Liver (tissue), 9 donors: ENCODE measurements around the gene SLC5A6. TPM values are rescaled to one million over a fixed set of nuclear protein-coding genes. Genes with fewer than 3 reads are reported as not detected.
A peak's percentile ranks its signal among the peaks of the same experiment; 100 is the strongest.

ENCODE experiments used
- DNase-seq: peaks from one replicate; pipeline ENCODE4 v3.0.0-alpha.2; 2017; ENCODE audit warnings: low spot score
- H3K27ac ChIP-seq, 2 donors: one replicate each; pipeline ENCODE4 v1.7.0; 2013; ENCODE audit warnings: inconsistent platforms in 2 of 2, low read length in 2 of 2, control low read depth in 1 of 2, low read depth in 1 of 2, mild to moderate bottlenecking in 1 of 2
- H3K27me3 ChIP-seq, 4 donors: one replicate each; pipeline versions ENCODE4 v1.6.1 to v1.7.0; 2013; ENCODE audit warnings: low read length in 3 of 4, inconsistent platforms in 1 of 4, mild to moderate bottlenecking in 1 of 4, moderate library complexity in 1 of 4; ENCODE audit not compliant: control insufficient read depth in 4 of 4, insufficient read depth in 4 of 4
- H3K36me3 ChIP-seq, 4 donors: one replicate each; pipeline versions ENCODE4 v1.6.1 to v1.7.0; 2013; ENCODE audit warnings: low read length in 3 of 4, mild to moderate bottlenecking in 3 of 4, low read depth in 1 of 4, moderate library complexity in 1 of 4; ENCODE audit not compliant: control insufficient read depth in 4 of 4, insufficient read depth in 3 of 4
- H3K4me1 ChIP-seq, 4 donors: one replicate each; pipeline versions ENCODE4 v1.6.1 to v1.7.0; 2013; ENCODE audit warnings: low read length in 3 of 4, mild to moderate bottlenecking in 3 of 4, moderate library complexity in 1 of 4; ENCODE audit not compliant: control insufficient read depth in 4 of 4, insufficient read depth in 4 of 4
- H3K4me3 ChIP-seq, 3 donors: one replicate each; pipeline versions ENCODE4 v1.6.1 to v1.7.0; 2013; ENCODE audit warnings: low read length in 3 of 3, control low read depth in 1 of 3, low read depth in 1 of 3, mild to moderate bottlenecking in 1 of 3
- H3K9ac ChIP-seq, 2 donors: one replicate each; pipeline ENCODE4 v1.7.0; 2013; ENCODE audit warnings: low read length in 2 of 2, mild to moderate bottlenecking in 2 of 2, moderate library complexity in 2 of 2, control low read depth in 1 of 2, low read depth in 1 of 2
- H3K9me3 ChIP-seq, 4 donors: one replicate each; pipeline versions ENCODE4 v1.6.1 to v1.7.0; 2013; ENCODE audit warnings: low read length in 3 of 4; ENCODE audit not compliant: control insufficient read depth in 4 of 4
- CTCF ChIP-seq: fragments of 150-350 bp; IDR thresholded peaks from 2 replicates; pipeline ENCODE4 v1.5.1; 2017; ENCODE audit warnings: improper control_type of control experiment, low read depth, low read length; ENCODE audit not compliant: missing input control
- EGR1 ChIP-seq, 2 donors: IDR thresholded peaks; 2 replicates each; pipeline ENCODE4 v1.6.1; 2016 to 2018; ENCODE audit warnings: antibody characterized with exemption in 2 of 2, low read depth in 2 of 2
- GABPA ChIP-seq, 2 donors: IDR thresholded peaks in 1 of 2; conservative IDR thresholded peaks in 1 of 2; 2 replicates each; pipeline ENCODE4 v1.6.1; 2016; ENCODE audit warnings: antibody characterized with exemption in 2 of 2, mild to moderate bottlenecking in 1 of 2, moderate library complexity in 1 of 2
- HNF4A ChIP-seq, 2 donors: conservative IDR thresholded peaks; 2 replicates each; pipeline ENCODE4 v1.6.1; 2016; ENCODE audit warnings: antibody characterized with exemption in 2 of 2, mild to moderate bottlenecking in 2 of 2
- HNF4G ChIP-seq: IDR thresholded peaks from 2 replicates; pipeline ENCODE4 v1.6.1; 2016; ENCODE audit warnings: antibody characterized with exemption
- JUND ChIP-seq, 2 donors: IDR thresholded peaks; 2 replicates each; pipeline ENCODE4 v1.6.1; 2016; ENCODE audit warnings: antibody characterized with exemption in 2 of 2
- NR2F2 ChIP-seq: IDR thresholded peaks from 2 replicates; pipeline ENCODE4 v1.6.1; 2016; ENCODE audit warnings: antibody characterized with exemption
- RAD21 ChIP-seq, 2 donors: IDR thresholded peaks; 2 replicates each; pipeline ENCODE4 v1.6.1; 2016; ENCODE audit warnings: antibody characterized with exemption in 2 of 2, mild to moderate bottlenecking in 2 of 2
- REST ChIP-seq: IDR thresholded peaks from 2 replicates; pipeline ENCODE4 v1.6.1; 2016; ENCODE audit warnings: antibody characterized with exemption, mild to moderate bottlenecking
- RXRA ChIP-seq, 2 donors: IDR thresholded peaks; 2 replicates each; pipeline ENCODE4 v1.6.1; 2017 to 2018; ENCODE audit warnings: antibody characterized with exemption in 2 of 2, mild to moderate bottlenecking in 1 of 2
- SP1 ChIP-seq: IDR thresholded peaks from 2 replicates; pipeline ENCODE4 v1.6.1; 2018; ENCODE audit warnings: antibody characterized with exemption, mild to moderate bottlenecking
- ZBTB33 ChIP-seq: IDR thresholded peaks from 2 replicates; pipeline ENCODE4 v1.6.1; 2016; ENCODE audit warnings: antibody characterized with exemption
- WGBS: extraction: QIAGEN DNeasy Blood & Tissue Kit; methylation state at CpG from one replicate; pipeline ENCODE4 v1.1.7; 2013; 5-methylcytosine and 5-hydroxymethylcytosine counted together
- polyA plus RNA-seq, 2 donors: library from polyadenylated mRNA; stranded (reverse) in 1 of 2; unstranded in 1 of 2; fragments of 200-250 nt in 1 of 2; fragments of >200 nt in 1 of 2; fragmentation: Nextera tagmentation in 1 of 2; extraction: Ambion mirVana in 1 of 2; gene quantifications; one replicate each; pipeline versions ENCODE4 v1.2.1 to v1.2.3, GENCODE V29; 2013 to 2015
- total RNA-seq, 2 donors: library from RNA; depleted of rRNA; stranded (reverse); fragments of >200 nt; gene quantifications; one replicate each; pipeline ENCODE4 v1.2.3, GENCODE V29; 2014
- TF ChIP-seq, protein P1 (sequence below): IDR thresholded peaks from 2 replicates; pipeline ENCODE4 v1.6.1; 2016; ENCODE audit warnings: antibody characterized with exemption
- TF ChIP-seq, protein P2 (sequence below): IDR thresholded peaks from 2 replicates; pipeline ENCODE4 v1.6.1; 2016; ENCODE audit warnings: antibody characterized with exemption
- donor health status: healthy.
- donor health status: healthy.
- donor health status: healthy.
- donor health status: healthy.
- donor health status: healthy.

SLC5A6 gene
- total and polyA plus RNA-seq, 4 donors, result 12.5 to 217 (median 73.0) TPM

GRCh38 chr2:27171351-27171848 is 40.7 kb downstream of the SLC5A6 start (continued):
- no peak for TF ChIP-seq CTCF
- no peak for TF ChIP-seq HNF4G
- TF ChIP-seq SP1, result peak; percentile 67
- TF ChIP-seq, protein P1, sequence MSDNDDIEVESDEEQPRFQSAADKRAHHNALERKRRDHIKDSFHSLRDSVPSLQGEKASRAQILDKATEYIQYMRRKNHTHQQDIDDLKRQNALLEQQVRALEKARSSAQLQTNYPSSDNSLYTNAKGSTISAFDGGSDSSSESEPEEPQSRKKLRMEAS, result peak; percentile 82
- TF ChIP-seq RXRA (IDR thresholded peaks at IDR 0.05), result peak; percentile 65 to 92
- TF ChIP-seq, protein P2, sequence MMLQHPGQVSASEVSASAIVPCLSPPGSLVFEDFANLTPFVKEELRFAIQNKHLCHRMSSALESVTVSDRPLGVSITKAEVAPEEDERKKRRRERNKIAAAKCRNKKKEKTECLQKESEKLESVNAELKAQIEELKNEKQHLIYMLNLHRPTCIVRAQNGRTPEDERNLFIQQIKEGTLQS, result peak; percentile 47

DNA sequence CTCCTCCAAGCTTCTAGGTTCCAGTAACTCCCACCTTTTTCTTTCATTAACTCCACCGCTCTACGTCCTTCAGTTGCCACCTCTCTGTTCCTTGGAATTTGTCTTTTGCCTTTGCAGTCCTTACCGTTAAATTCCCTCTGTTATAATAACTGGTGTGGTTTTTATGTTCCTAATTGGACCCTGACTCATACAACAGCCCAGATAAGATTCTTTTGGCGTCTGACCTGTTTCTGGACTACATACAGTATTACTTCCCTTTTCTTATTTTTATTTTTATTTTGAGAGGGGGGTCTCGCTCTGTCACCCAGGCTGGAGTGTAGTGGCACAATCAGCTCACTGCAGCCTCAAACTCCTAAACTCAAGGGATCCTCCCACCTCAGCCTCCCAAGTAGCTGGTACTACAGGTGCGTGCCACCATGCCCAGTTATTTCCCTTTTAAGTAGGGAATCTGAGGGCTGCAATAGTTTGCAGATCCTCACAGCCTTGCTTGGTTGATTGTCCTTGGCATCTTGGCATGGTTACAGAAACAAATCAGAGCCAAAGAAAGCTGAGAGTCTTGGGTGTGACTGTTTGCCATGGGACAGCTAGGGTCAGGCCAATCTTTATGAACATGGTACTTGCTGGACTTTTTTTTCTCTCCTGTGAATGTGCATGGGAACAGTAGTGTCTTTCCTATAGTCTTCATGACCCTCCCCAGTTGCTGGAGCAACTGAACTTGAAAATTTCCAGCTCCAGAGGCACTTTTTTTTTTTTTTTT is 41.3 kb downstream of the SLC5A6 start:
- Histone ChIP-seq H3K4me3 (no peak overlapping the region), H3K4me1 (peaks cover 0 to 13% (median 6%) of the 10 kb centered on the region in 4 donors), H3K27ac (peak overlapping the region; percentile 49 to 51), H3K9ac (no peak overlapping the region), H3K36me3 (no peaks in the 10 kb centered on the region), H3K9me3 (no peaks in the 10 kb centered on the region), H3K27me3 (no peaks in the 10 kb centered on the region)
- TF ChIP-seq ZBTB33 (no peak), EGR1 (IDR thresholded peaks at IDR 0.05; ENCODE audit: low read depth in 2 of 2) (no peak), JUND (IDR thresholded peaks at IDR 0.05) (no peak)
- 81% methylated on average over 6 of the region's 6 CpGs for WGBS
- no peak for DNase-seq

DNA sequence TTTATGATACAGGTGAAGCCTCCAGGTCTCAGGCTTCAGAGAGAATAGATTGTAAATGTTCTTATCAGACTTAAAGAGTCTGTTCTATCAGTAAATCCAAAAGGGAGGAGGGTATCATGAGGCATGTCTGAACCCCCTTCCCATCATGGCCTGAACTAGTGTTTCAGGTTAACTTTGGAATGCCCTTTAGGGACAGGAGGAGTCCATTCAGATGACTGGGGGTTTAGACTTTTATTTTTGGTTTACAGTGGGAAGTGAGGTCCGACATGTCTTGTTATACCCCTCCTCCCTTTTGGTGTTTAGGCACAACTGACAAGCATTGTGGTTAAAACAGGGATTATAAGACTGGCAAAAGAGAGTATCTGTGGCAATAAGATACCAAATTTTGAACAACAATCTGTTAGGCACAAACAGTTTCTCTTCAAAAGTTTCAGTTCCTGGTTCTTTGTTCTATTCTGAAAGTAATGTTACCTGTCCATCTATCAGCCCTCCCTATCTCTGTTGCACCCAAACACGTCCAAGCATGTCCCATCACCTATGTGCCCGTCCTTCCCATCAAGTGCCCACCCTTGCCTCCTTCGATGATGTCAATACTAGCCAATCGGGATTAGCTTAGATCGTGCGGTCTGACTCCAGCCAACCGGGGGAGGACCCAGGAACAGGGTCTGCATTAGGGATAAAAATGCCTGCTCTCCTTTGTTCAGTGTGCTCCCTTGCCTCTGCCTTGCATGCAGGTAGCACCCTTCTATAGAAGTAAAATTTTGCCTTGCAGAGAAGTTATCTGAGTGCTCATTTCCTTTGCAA is 46.9 kb downstream of the SLC5A6 start:
- Histone ChIP-seq H3K27ac (no peak overlapping the region), H3K4me3 (no peak overlapping the region), H3K9me3 (no peaks in the 10 kb centered on the region), H3K36me3 (no peaks in the 10 kb centered on the region), H3K9ac (no peak overlapping the region), H3K27me3 (no peaks in the 10 kb centered on the region), H3K4me1 (peaks cover 0 to 6% (median under 1%) of the 10 kb centered on the region in 4 donors)
- DNase-seq, result no peak
- WGBS, result 94% methylated on average over 8 of the region's 8 CpGs
- TF ChIP-seq JUND (IDR thresholded peaks at IDR 0.05) (no peak), HNF4A (conservative IDR thresholded peaks at IDR 0.05) (no peak), ZBTB33 (no peak), RAD21 (IDR thresholded peaks at IDR 0.05) (no peak), SP1 (no peak), REST (no peak), NR2F2 (no peak), EGR1 (IDR thresholded peaks at IDR 0.05; ENCODE audit: low read depth in 2 of 2) (no peak), GABPA (IDR thresholded peaks at IDR 0.05 in 1 of 2, conservative IDR thresholded peaks at IDR 0.05 in 1 of 2) (no peak)
- TF ChIP-seq, protein P1, result no peak
